Measurements from ENCODE around the gene B3GALT6.

The B3GALT6 gene

GRCh38 chr1:1280782-1281481 lies 48.9 kb downstream of the B3GALT6 start:
- DNase-seq (ENCODE audit: insufficient read length, low spot score) (no peak), FAIRE-seq (no peak)
- TF ChIP-seq PAX5 (IDR thresholded peaks at IDR 0.05; ENCODE audit: insufficient read depth, low read length, severe bottlenecking), result no peak
- no peak for TF ChIP-seq POLR2AphosphoS5 (IDR thresholded peaks at IDR 0.05; ENCODE audit: low read depth, low read length)
- no peak for TF ChIP-seq POLR2A (IDR thresholded peaks at IDR 0.05; ENCODE audit: low read depth, low read length)
- TF ChIP-seq SPI1 (IDR thresholded peaks at IDR 0.05; ENCODE audit: low read depth, low read length), result no peak
- no peak for TF ChIP-seq TAF1 (IDR thresholded peaks at IDR 0.05; ENCODE audit: low read depth, low read length)
- TF ChIP-seq POU2F2 (IDR thresholded peaks at IDR 0.05; ENCODE audit: low read depth, low read length), result no peak

- no peak for FAIRE-seq
- TF ChIP-seq POU2F2 (IDR thresholded peaks at IDR 0.05; ENCODE audit: low read depth, low read length) (no peak), SPI1 (IDR thresholded peaks at IDR 0.05; ENCODE audit: low read depth, low read length) (no peak), PAX5 (IDR thresholded peaks at IDR 0.05; ENCODE audit: insufficient read depth, low read length, severe bottlenecking) (no peak), POLR2A (IDR thresholded peaks at IDR 0.05; ENCODE audit: low read depth, low read length) (no peak), TAF1 (IDR thresholded peaks at IDR 0.05; ENCODE audit: low read depth, low read length) (no peak), POLR2AphosphoS5 (IDR thresholded peaks at IDR 0.05; ENCODE audit: low read depth, low read length) (no peak)
- DNase-seq (ENCODE audit: insufficient read length, low spot score), result no peak
Observed at GRCh38 chr1:1281533-1282321, 49.7 kb downstream of the B3GALT6 start.

- DNase-seq (ENCODE audit: insufficient read length, low spot score) (no peak), FAIRE-seq (no peak)
- TF ChIP-seq TAF1 (IDR thresholded peaks at IDR 0.05; ENCODE audit: low read depth, low read length) (no peak), SPI1 (IDR thresholded peaks at IDR 0.05; ENCODE audit: low read depth, low read length) (no peak), POLR2AphosphoS5 (IDR thresholded peaks at IDR 0.05; ENCODE audit: low read depth, low read length) (no peak), PAX5 (IDR thresholded peaks at IDR 0.05; ENCODE audit: insufficient read depth, low read length, severe bottlenecking) (no peak), POLR2A (IDR thresholded peaks at IDR 0.05; ENCODE audit: low read depth, low read length) (no peak), POU2F2 (IDR thresholded peaks at IDR 0.05; ENCODE audit: low read depth, low read length) (no peak)
Observed at GRCh38 chr1:1282998-1283397, 51.0 kb downstream of the B3GALT6 start.

- FAIRE-seq, result no peak
- peak; percentile 26 for TF ChIP-seq PAX5 (IDR thresholded peaks at IDR 0.05; ENCODE audit: insufficient read depth, low read length, severe bottlenecking)
- TF ChIP-seq TAF1 (IDR thresholded peaks at IDR 0.05; ENCODE audit: low read depth, low read length), result no peak
- no peak for DNase-seq (ENCODE audit: insufficient read length, low spot score)
Observed at GRCh38 chr1:1283821-1284220, 51.8 kb downstream of the B3GALT6 start.

Data from GM12891 (cell line).